ENCODE measurements around the gene ZNF747.

Gene ZNF747

GRCh38 chr16:30565526-30565925 is 30.9 kb upstream of the ZNF747 start:
- H3K4me3 ChIP-seq (ENCODE audit: low read length): no peak overlapping the region
- TF ChIP-seq CTCF (conservative IDR thresholded peaks at IDR 0.05; ENCODE audit: low read length): no peak
- DNase-seq (ENCODE audit: low read depth): no peak

GRCh38 chr16:30562021-30562420 is 27.4 kb upstream of the ZNF747 start:
- DNase-seq (ENCODE audit: low read depth): no peak
- no peak overlapping the region for H3K4me3 ChIP-seq (ENCODE audit: low read length)
- TF ChIP-seq CTCF (conservative IDR thresholded peaks at IDR 0.05; ENCODE audit: low read length): no peak

- TF ChIP-seq CTCF (conservative IDR thresholded peaks at IDR 0.05; ENCODE audit: low read length): no peak
- peak overlapping the region; percentile 43 for H3K4me3 ChIP-seq (ENCODE audit: low read length)
- no peak for DNase-seq (ENCODE audit: low read depth)
Observed at GRCh38 chr16:30561089-30561816, 26.6 kb upstream of the ZNF747 start.

GRCh38 chr16:30559690-30560089 is 25.0 kb upstream of the ZNF747 start:
- no peak for TF ChIP-seq CTCF (conservative IDR thresholded peaks at IDR 0.05; ENCODE audit: low read length)
- no peak overlapping the region for H3K4me3 ChIP-seq (ENCODE audit: low read length)
- DNase-seq (ENCODE audit: low read depth): no peak

GRCh38 chr16:30558789-30559377 is 24.2 kb upstream of the ZNF747 start:
- no peak for DNase-seq (ENCODE audit: low read depth)
- TF ChIP-seq CTCF (conservative IDR thresholded peaks at IDR 0.05; ENCODE audit: low read length): no peak
- peak overlapping the region; percentile 56 for H3K4me3 ChIP-seq (ENCODE audit: low read length)

GRCh38 chr16:30557957-30558788 is 23.5 kb upstream of the ZNF747 start, which contains the start of gene ZNF764:
TSS of gene ZNF764 (minus strand) at chr16:30558374. CDS start at chr16:30558182, 192 bp downstream.
- DNase-seq (ENCODE audit: low read depth): peak; percentile 97
- TF ChIP-seq CTCF (conservative IDR thresholded peaks at IDR 0.05; ENCODE audit: low read length): no peak
- H3K4me3 ChIP-seq (ENCODE audit: low read length): peak within 1 kb of the TSS; percentile 76

Measured in AG10803 (cell line).